B cell (primary cell): ENCODE data around the gene GABRP. TPM values are rescaled to one million over a fixed set of nuclear protein-coding genes. Genes with fewer than 3 reads are reported as not detected.

Source experiments
- ATAC-seq: fragments of 200-7000 bp; cut with Tn5 transposase; one replicate; pipeline ENCODE4 v1.10.0; 2021; ENCODE audit warnings: low read depth, mild to moderate bottlenecking, moderate number of reproducible peaks, moderate library complexity
- CTCF ChIA-PET: fragments of 350-600 bp; sonication (Branson Sonifier 250); formaldehyde crosslinking; loops from one replicate; lab custom pipeline; 2021; ENCODE audit warnings: antibody characterized with exemption, inconsistent platforms; lab: Charles Lee
- POLR2A ChIA-PET: fragments of 350-600 bp; sonication (Branson Sonifier 250); formaldehyde crosslinking; loops from one replicate; lab custom pipeline; 2021; ENCODE audit warnings: antibody characterized with exemption; lab: Charles Lee
- DNase-seq: peaks from one replicate; pipeline ENCODE4 v3.0.0; 2013
- H2AFZ ChIP-seq: 2 replicates; pipeline ENCODE4 v1.6.1; 2012; ENCODE audit warnings: mild to moderate bottlenecking, low read depth, low read length; ENCODE audit not compliant: insufficient read depth, poor library complexity, severe bottlenecking
- H3K27ac ChIP-seq, 2 donors: 1 replicate in 1 of 2; 2 replicates in 1 of 2; pipeline ENCODE4 v1.5.1; 2012 to 2013; ENCODE audit warnings: low read length in 2 of 2, mild to moderate bottlenecking in 2 of 2, moderate library complexity in 1 of 2
- H3K27me3 ChIP-seq, 4 experiments: fragments of 200-600 bp in 1 of 4; sonication (generic) in 1 of 4; replicated peaks in 1 of 4; 1 replicate in 2 of 4; 2 replicates in 2 of 4; pipeline versions ENCODE4 v1.6.1 to v1.7.0; 2013 to 2016; ENCODE audit warnings: low read length in 3 of 4, mild to moderate bottlenecking in 2 of 4, mixed read lengths in 1 of 4, moderate library complexity in 1 of 4; ENCODE audit not compliant: insufficient read depth in 4 of 4, control insufficient read depth in 3 of 4; ENCODE audit errors: control extremely low read depth in 1 of 4
- H3K36me3 ChIP-seq, 2 experiments: replicated peaks in 1 of 2; 1 replicate in 1 of 2; 2 replicates in 1 of 2; pipeline versions ENCODE4 v1.6.1 to v1.7.1; 2013; ENCODE audit warnings: low read length in 1 of 2; ENCODE audit not compliant: insufficient read depth in 2 of 2, control insufficient read depth in 1 of 2; ENCODE audit errors: control extremely low read depth in 1 of 2, extremely low read depth in 1 of 2
- H3K4me1 ChIP-seq, 2 donors: fragments of 200-600 bp in 1 of 2; sonication (generic) in 1 of 2; 1 replicate in 1 of 2; 2 replicates in 1 of 2; pipeline versions ENCODE4 v1.5.1 to v1.6.1; 2013 to 2017; ENCODE audit warnings: low read length in 2 of 2; ENCODE audit not compliant: control insufficient read depth in 2 of 2, insufficient read depth in 2 of 2
- H3K4me2 ChIP-seq: replicated peaks from 2 replicates; pipeline ENCODE3; 2012; ENCODE audit warnings: mild to moderate bottlenecking, low read depth, low read length; ENCODE audit not compliant: poor library complexity, severe bottlenecking
- H3K4me3 ChIP-seq, 5 experiments: fragments of 200-600 bp in 1 of 5; sonication (generic) in 1 of 5; 1 replicate in 3 of 5; 2 replicates in 2 of 5; pipeline versions ENCODE4 v1.5.1 to v1.7.0; 2011 to 2016; ENCODE audit warnings: low read length in 4 of 5, mild to moderate bottlenecking in 4 of 5, low read depth in 2 of 5, control low read depth in 1 of 5, moderate library complexity in 1 of 5; ENCODE audit not compliant: insufficient read depth in 1 of 5; ENCODE audit errors: control extremely low read depth in 1 of 5, extremely low read depth in 1 of 5
- H3K79me2 ChIP-seq: fragments of 200-600 bp; sonication (generic); one replicate; pipeline ENCODE4 v1.6.0; 2016; ENCODE audit warnings: low read length; ENCODE audit not compliant: control insufficient read depth, insufficient read depth
- H3K9ac ChIP-seq: fragments of 200-600 bp; sonication (generic); 2 replicates; pipeline ENCODE4 v1.6.1; 2017; ENCODE audit warnings: mild to moderate bottlenecking, low read length, moderate library complexity
- H3K9me3 ChIP-seq, 3 donors: one replicate each; pipeline versions ENCODE4 v1.6.1 to v1.7.1; 2013; ENCODE audit warnings: low read length in 2 of 3; ENCODE audit not compliant: control insufficient read depth in 2 of 3, insufficient read depth in 1 of 3; ENCODE audit errors: control extremely low read depth in 1 of 3
- H4K20me1 ChIP-seq: 2 replicates; pipeline ENCODE4 v1.6.0; 2012; ENCODE audit warnings: mild to moderate bottlenecking, low read length; ENCODE audit not compliant: insufficient read depth, control insufficient read depth, poor library complexity, severe bottlenecking
- H3K27ac Mint-ChIP-seq: one replicate; pipeline ENCODE4 v1.8.0; 2021; ENCODE audit warnings: mixed read lengths
- H3K27me3 Mint-ChIP-seq: one replicate; pipeline ENCODE4 v1.8.0; 2021; ENCODE audit warnings: mixed read lengths
- H3K4me1 Mint-ChIP-seq: one replicate; pipeline ENCODE4 v1.8.0; 2021; ENCODE audit warnings: mixed read lengths
- H3K4me3 Mint-ChIP-seq: one replicate; pipeline ENCODE4 v1.8.0; 2021; ENCODE audit warnings: mixed read lengths
- H3K9me3 Mint-ChIP-seq: one replicate; pipeline ENCODE4 v1.8.0; 2022; ENCODE audit warnings: mixed read lengths; ENCODE audit not compliant: insufficient read depth
- CTCF ChIP-seq: fragments of 200-600 bp; IDR thresholded peaks from one replicate; pipeline ENCODE4 v1.8.0; 2022; ENCODE audit warnings: antibody characterized with exemption, mild to moderate bottlenecking
- EZH2 ChIP-seq: IDR thresholded peaks from 2 replicates; pipeline ENCODE4 v1.6.1; 2012; ENCODE audit warnings: borderline replicate concordance, low read depth, mild to moderate bottlenecking, moderate library complexity, low read length; ENCODE audit not compliant: insufficient read depth, poor library complexity, severe bottlenecking
- WGBS: methylation state at CpG from one replicate; pipeline ENCODE4 v1.1.5; 2013; ENCODE audit warnings: missing lambda C conversion rate; ENCODE audit not compliant: insufficient coverage; 5-methylcytosine and 5-hydroxymethylcytosine counted together
- intact Hi-C: fragments of 100-400 bp; cut with micrococcal nuclease; formaldehyde crosslinking; loops from one replicate; pipeline ENCODE4 v1.10.0; 2022
- polyA plus RNA-seq: library from polyadenylated mRNA; depleted of rRNA; stranded (reverse); fragments of >200 nt; gene quantifications from 2 replicates; pipeline ENCODE4 v1.2.3, GENCODE V29; 2012
- total RNA-seq, 2 donors: library from RNA; stranded (reverse); fragments of 120-200 nt in 1 of 2; gene quantifications; 1 replicate in 1 of 2; 2 replicates in 1 of 2; pipeline versions ENCODE4 v1.2.3 to v1.2.4, GENCODE V29; 2013 to 2022

Gene GABRP
- total and polyA plus RNA-seq, 2 donors (not counting 1 experiment from before 2014, with no cell fraction given), result not detected

- Mint-ChIP-seq H3K4me1 (no peaks in the 10 kb centered on the region), H3K9me3 (no peaks in the 10 kb centered on the region), H3K27me3 (peaks cover 12% of the 10 kb centered on the region), H3K4me3 (no peak overlapping the region), H3K27ac (no peak overlapping the region)
- Histone ChIP-seq H3K27ac (no peak overlapping the region), H4K20me1 (no peaks in the 10 kb centered on the region), H3K79me2 (no peaks in the 10 kb centered on the region), H3K27me3 (peaks cover 0 to 6% (median 0%) of the 10 kb centered on the region in 4 experiments), H3K9me3 (peaks cover 0 to 5% (median 0%) of the 10 kb centered on the region in 3 donors), H3K4me3 (no peak overlapping the region), H3K4me2 (no peak overlapping the region), H3K4me1 (no peaks in the 10 kb centered on the region), H2AFZ (no peak overlapping the region), H3K9ac (no peak overlapping the region), H3K36me3 (no peaks in the 10 kb centered on the region)
- 96% methylated on average over 4 of the region's 7 CpGs for WGBS
- no peak for ATAC-seq
- TF ChIP-seq EZH2 (no peak), CTCF (no peak)
- intact Hi-C loops, result no loop called here
- CTCF ChIA-PET, result no interaction called here
- no peak for DNase-seq
- POLR2A ChIA-PET, result no interaction called here
Observed at GRCh38 chr5:170755679-170756456, 27.7 kb upstream of the GABRP start.

- 89% methylated on average over 4 of the region's 8 CpGs for WGBS
- ATAC-seq (no peak), DNase-seq (no peak)
- POLR2A ChIA-PET, result no interaction called here
- no peaks in the 10 kb centered on the region for H3K36me3 ChIP-seq
- Mint-ChIP-seq H3K4me1 (no peaks in the 10 kb centered on the region), H3K27me3 (peaks cover 16% of the 10 kb centered on the region), H3K9me3 (no peaks in the 10 kb centered on the region), H3K27ac (no peak overlapping the region), H3K4me3 (no peak overlapping the region)
- H3K4me1 ChIP-seq, result no peaks in the 10 kb centered on the region
- H3K79me2 ChIP-seq, result no peaks in the 10 kb centered on the region
- H3K4me2 ChIP-seq, result no peak overlapping the region
- H3K27me3 ChIP-seq, result peaks cover 0 to 7% (median 0%) of the 10 kb centered on the region in 4 experiments
- H3K4me3 ChIP-seq, result no peak overlapping the region
- H2AFZ ChIP-seq, result no peak overlapping the region
- H3K9ac ChIP-seq, result no peak overlapping the region
- intact Hi-C loops, result no loop called here
- CTCF ChIA-PET, result no interaction called here
- TF ChIP-seq CTCF, result no peak
- TF ChIP-seq EZH2, result no peak
- no peak overlapping the region for H3K27ac ChIP-seq
- no peaks in the 10 kb centered on the region for H4K20me1 ChIP-seq
- H3K9me3 ChIP-seq, result peaks cover 0 to 5% (median 0%) of the 10 kb centered on the region in 3 donors
Observed at GRCh38 chr5:170756691-170757090, 26.8 kb upstream of the GABRP start.
